HFFc6 (cell line): ENCODE data around the gene NCOA3. TPM values are rescaled to one million over a fixed set of nuclear protein-coding genes. Genes with fewer than 3 reads are reported as not detected.

Source experiments
- DNase-seq: peaks from one replicate; pipeline ENCODE4 v3.0.0-alpha.2; 2018
- H3K27ac Mint-ChIP-seq: 2 replicates; pipeline ENCODE4 v1.8.0; 2020; ENCODE audit warnings: mild to moderate bottlenecking, mixed read lengths
- H3K27me3 Mint-ChIP-seq: 2 replicates; pipeline ENCODE4 v1.8.0; 2021; ENCODE audit warnings: mild to moderate bottlenecking, moderate library complexity, mixed read lengths; ENCODE audit not compliant: insufficient read depth
- H3K36me3 Mint-ChIP-seq: 2 replicates; pipeline ENCODE4 v1.8.0; 2021; ENCODE audit warnings: low read depth, mixed read lengths
- H3K4me1 Mint-ChIP-seq: 2 replicates; pipeline ENCODE4 v1.8.0; 2020; ENCODE audit warnings: low read depth, mixed read lengths
- H3K4me3 Mint-ChIP-seq: 2 replicates; pipeline ENCODE4 v1.8.0; 2020; ENCODE audit warnings: mild to moderate bottlenecking, moderate library complexity, mixed read lengths
- H3K9me3 Mint-ChIP-seq: 2 replicates; pipeline ENCODE4 v1.8.0; 2020; ENCODE audit warnings: mild to moderate bottlenecking, mixed read lengths
- total RNA-seq, 6 experiments: library from RNA; stranded (reverse); fragmentation: NEBNext Ultra II Directional; extraction: Animal tissue kit (Norgen Biotek cat#: 25700); gene quantifications; 2 replicates in 1 of 6; 3 replicates in 5 of 6; pipeline ENCODE4 v1.2.3, GENCODE V29; 2021
- TF ChIP-seq, protein P1 (sequence below): fragments of 200-600 bp; sonication (generic); IDR thresholded peaks from 2 replicates; pipeline ENCODE4 v1.5.0; 2021; ENCODE audit warnings: antibody characterized with exemption, mild to moderate bottlenecking

Gene NCOA3
- total RNA-seq, 6 experiments from 2014 or later: 28.6 to 40.9 (median 32.7) TPM

- Mint-ChIP-seq H3K27ac (no peak overlapping the region), H3K4me1 (no peaks in the 10 kb centered on the region), H3K27me3 (no peaks in the 10 kb centered on the region; the same call in none of the 2 replicates)
These were observed 22.2 kb upstream of the NCOA3 start for GRCh38 chr20:47479506-47479905.

DNA sequence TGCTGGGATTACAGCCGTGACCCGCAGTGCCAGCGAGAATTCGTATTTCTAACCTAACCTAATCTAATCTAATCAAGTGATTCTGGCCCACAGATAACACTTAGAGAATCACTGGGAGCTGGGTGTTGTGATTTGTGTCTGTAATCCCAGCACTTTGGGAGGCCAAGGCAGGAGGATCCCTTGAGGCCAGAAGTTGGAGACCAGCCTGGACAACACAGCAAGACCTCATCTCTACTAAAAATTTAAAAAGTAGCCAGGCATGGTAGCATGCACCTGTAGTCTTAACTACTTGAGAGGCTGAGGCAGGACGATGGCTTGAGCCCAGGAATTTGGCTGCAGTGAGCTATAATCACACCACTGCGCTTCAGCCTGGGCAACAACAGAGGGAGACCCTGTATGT lies 21.4 kb upstream of the NCOA3 start:
- no peak for DNase-seq
- no peaks in the 10 kb centered on the region; the same call in none of the 2 replicates for H3K27me3 Mint-ChIP-seq
- no peaks in the 10 kb centered on the region for H3K9me3 Mint-ChIP-seq
- H3K36me3 Mint-ChIP-seq: no peaks in the 10 kb centered on the region
- TF ChIP-seq, protein P1, sequence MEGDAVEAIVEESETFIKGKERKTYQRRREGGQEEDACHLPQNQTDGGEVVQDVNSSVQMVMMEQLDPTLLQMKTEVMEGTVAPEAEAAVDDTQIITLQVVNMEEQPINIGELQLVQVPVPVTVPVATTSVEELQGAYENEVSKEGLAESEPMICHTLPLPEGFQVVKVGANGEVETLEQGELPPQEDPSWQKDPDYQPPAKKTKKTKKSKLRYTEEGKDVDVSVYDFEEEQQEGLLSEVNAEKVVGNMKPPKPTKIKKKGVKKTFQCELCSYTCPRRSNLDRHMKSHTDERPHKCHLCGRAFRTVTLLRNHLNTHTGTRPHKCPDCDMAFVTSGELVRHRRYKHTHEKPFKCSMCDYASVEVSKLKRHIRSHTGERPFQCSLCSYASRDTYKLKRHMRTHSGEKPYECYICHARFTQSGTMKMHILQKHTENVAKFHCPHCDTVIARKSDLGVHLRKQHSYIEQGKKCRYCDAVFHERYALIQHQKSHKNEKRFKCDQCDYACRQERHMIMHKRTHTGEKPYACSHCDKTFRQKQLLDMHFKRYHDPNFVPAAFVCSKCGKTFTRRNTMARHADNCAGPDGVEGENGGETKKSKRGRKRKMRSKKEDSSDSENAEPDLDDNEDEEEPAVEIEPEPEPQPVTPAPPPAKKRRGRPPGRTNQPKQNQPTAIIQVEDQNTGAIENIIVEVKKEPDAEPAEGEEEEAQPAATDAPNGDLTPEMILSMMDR: no peak
- H3K4me1 Mint-ChIP-seq: no peaks in the 10 kb centered on the region
- H3K4me3 Mint-ChIP-seq: no peak overlapping the region
- no peak overlapping the region for H3K27ac Mint-ChIP-seq

More at GRCh38 chr20:47479506-47479905, 22.2 kb upstream of the NCOA3 start:
- H3K9me3 Mint-ChIP-seq: no peaks in the 10 kb centered on the region
- no peak overlapping the region for H3K4me3 Mint-ChIP-seq
- TF ChIP-seq, protein P1: no peak
- H3K36me3 Mint-ChIP-seq: no peaks in the 10 kb centered on the region
- no peak for DNase-seq

- H3K36me3 Mint-ChIP-seq: no peaks in the 10 kb centered on the region
- H3K4me1 Mint-ChIP-seq: no peaks in the 10 kb centered on the region
- H3K9me3 Mint-ChIP-seq: no peaks in the 10 kb centered on the region
- no peak for DNase-seq
- TF ChIP-seq, protein P1: no peak
- H3K27ac Mint-ChIP-seq: no peak overlapping the region
- H3K4me3 Mint-ChIP-seq: no peak overlapping the region; the same call in 1 of the 2 replicates
- H3K27me3 Mint-ChIP-seq: no peaks in the 10 kb centered on the region; the same call in none of the 2 replicates
These were observed 21.0 kb upstream of the NCOA3 start for GRCh38 chr20:47480705-47481104.

DNA sequence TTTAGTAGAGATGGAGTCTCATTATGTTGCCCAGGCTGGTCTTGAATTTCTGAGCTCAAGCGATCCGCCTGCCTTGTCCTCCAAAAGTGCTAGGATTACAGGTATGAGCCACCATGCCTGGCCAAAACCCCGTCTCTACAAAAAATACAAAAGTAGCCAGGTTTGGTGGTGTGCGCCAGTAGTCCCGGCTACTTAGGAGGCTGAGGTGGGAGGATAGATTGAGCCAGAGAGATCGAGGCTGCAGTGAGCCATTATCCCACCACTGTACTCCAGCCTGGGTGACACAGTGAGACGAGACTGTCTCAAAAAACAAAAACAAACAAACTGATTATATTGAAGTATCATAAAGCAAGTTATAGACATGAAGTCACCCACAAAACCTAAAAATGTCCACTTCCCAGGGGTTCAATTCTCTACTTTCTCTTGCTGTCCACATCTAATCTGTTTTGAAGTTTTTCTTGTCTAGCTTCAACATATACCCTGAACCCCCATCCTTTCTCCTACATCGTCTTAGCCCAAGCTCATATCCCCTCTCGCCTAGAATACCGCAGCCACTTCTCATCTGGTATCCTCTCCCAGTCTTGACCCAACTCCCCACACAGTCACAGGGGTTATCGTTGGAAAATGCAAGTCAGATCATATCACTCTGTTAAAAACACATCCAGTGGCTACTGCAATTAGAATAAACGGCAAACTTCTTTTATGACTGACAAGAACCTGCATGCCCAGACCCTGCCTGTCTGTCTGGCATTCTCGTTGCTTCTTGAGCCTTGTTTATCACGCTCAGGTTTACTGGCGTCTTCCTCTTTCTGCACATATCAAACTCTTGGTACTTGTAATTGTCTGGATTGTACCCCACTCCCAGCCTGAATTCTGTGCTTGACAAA lies 20.1 kb upstream of the NCOA3 start:
- Mint-ChIP-seq H3K27me3 (no peaks in the 10 kb centered on the region; the same call in none of the 2 replicates), H3K4me3 (no peak overlapping the region), H3K36me3 (no peaks in the 10 kb centered on the region), H3K27ac (no peak overlapping the region), H3K9me3 (no peaks in the 10 kb centered on the region), H3K4me1 (no peaks in the 10 kb centered on the region)
- TF ChIP-seq, protein P1: no peak
- DNase-seq: no peak

DNA sequence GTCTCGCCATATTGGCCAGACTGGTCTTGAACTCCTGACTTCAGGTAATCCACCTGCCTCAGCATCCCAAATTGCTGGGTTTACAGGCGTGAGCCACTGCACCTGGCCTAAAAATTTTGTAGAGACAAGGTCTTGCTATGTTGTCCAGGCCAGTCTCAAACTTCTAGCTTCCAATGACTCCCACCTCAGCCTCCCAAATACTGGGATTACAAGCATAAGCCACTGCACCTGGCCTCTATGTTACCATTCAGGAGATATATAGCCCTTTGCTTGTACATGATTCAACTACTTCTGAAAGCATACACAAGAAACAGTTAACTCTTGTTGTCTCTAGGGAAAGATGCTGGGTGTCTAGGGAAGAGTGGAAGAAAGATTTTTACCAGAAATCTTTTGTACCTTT lies 19.0 kb upstream of the NCOA3 start:
- Mint-ChIP-seq H3K36me3 (no peaks in the 10 kb centered on the region), H3K4me3 (no peak overlapping the region), H3K27me3 (no peaks in the 10 kb centered on the region; the same call in none of the 2 replicates), H3K4me1 (peaks cover 6% of the 10 kb centered on the region; the same call in 1 of the 2 replicates), H3K9me3 (no peaks in the 10 kb centered on the region), H3K27ac (no peak overlapping the region)
- TF ChIP-seq, protein P1: no peak
- no peak for DNase-seq
